Measurements from ENCODE around the gene NDUFA7. TPM values are rescaled to one million over a fixed set of nuclear protein-coding genes. Genes with fewer than 3 reads are reported as not detected.
A peak's percentile ranks its signal among the peaks of the same experiment; 100 is the strongest.

NDUFA7 gene
- total RNA-seq, 1 experiment from 2014 or later: 73.0 TPM

DNA sequence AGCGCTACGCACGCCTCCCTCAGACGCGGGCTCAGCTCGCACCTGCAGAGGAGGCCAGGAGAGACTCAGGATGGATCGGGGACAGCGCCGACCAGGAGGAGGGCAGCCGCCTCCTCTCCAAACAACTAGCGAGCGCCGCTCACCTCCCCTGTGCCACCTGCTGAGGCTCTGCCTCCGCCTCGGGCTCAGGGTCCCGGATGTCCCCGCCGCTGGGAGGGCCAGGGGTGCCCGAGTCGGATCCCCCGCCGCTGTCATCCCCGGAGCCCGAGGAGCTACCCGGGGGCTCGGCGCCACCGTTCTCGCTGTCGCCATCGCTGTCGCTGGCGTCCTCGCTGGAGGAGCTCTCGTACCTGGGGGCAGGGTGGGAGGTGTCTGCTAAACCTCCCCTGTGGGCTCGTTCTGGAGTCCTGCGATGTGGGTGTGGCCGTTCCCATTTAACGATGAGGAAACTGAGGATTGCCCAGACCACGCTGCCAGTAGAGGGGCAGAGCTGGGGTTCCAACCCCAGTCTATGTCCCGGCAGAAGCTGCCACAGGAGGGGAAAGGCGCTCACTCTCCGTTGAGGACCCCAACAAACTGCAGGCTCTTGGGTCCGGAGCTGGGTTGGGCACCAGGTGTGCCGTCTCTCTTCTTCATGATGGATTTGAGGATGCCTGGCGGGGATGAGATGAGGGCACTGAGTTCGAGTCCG is 12.7 kb upstream of the NDUFA7 start:
- H3K9me3 Mint-ChIP-seq: no peaks in the 10 kb centered on the region; a peak in 2 of 5 replicates
- H3K4me2 ChIP-seq (ENCODE audit: insufficient read depth, insufficient read length, low read length): peak overlapping the region; percentile 38
- H2AFZ ChIP-seq (ENCODE audit: low read length): no peak overlapping the region
- H2BK20ac ChIP-seq (ENCODE audit: low read depth, low read length, poor library complexity, severe bottlenecking): no peak overlapping the region
- H2BK120ac ChIP-seq (ENCODE audit: low read depth, low read length, poor library complexity, severe bottlenecking): no peak overlapping the region
- H3T11ph ChIP-seq (ENCODE audit: low read length): no peak overlapping the region
- H3K23ac ChIP-seq (ENCODE audit: insufficient read length, low read depth, low read length): no peak overlapping the region
- H3K27ac Mint-ChIP-seq: no peak overlapping the region
- no peak overlapping the region for H2AK5ac ChIP-seq (ENCODE audit: insufficient read length, low read length)
- no CpG with 5 or more reads among the region's 48 CpGs for WGBS (ENCODE audit: extremely low coverage, insufficient read length, low lambda C conversion rate)
- no peaks in the 10 kb centered on the region; the same call in 1 of the 2 replicates for H3K4me1 ChIP-seq (ENCODE audit: insufficient read depth, low read length)
- peaks cover 46% of the 10 kb centered on the region for H3K27me3 Mint-ChIP-seq (ENCODE audit: low read depth)
- no peak overlapping the region for H2BK5ac ChIP-seq (ENCODE audit: insufficient read length, low read length)
- no peak overlapping the region for H3K18ac ChIP-seq (ENCODE audit: insufficient read length, low read depth, low read length)
- H3K79me1 ChIP-seq (ENCODE audit: insufficient read depth, low read depth, low read length, poor library complexity, severe bottlenecking): no peaks in the 10 kb centered on the region
- peaks cover 10 to 12% of the 10 kb centered on the region in 2 experiments for H3K4me1 Mint-ChIP-seq
- no peaks in the 10 kb centered on the region for H3K9me3 ChIP-seq (ENCODE audit: control insufficient read depth, low read depth, low read length)
- no peaks in the 10 kb centered on the region for H4K20me1 ChIP-seq (ENCODE audit: control insufficient read depth, insufficient read depth, insufficient read length)
- no peak overlapping the region for H3K4ac ChIP-seq (ENCODE audit: low read depth, low read length)
- peaks cover 0 to 2% (median 0%) of the 10 kb centered on the region in 3 experiments; a peak in 2 of 7 replicates for H3K36me3 Mint-ChIP-seq (ENCODE audit: insufficient read depth in 1 of 3, low read depth in 3 of 3)
- peak; percentile 66 for DNase-seq
- no peak overlapping the region for H4K5ac ChIP-seq (ENCODE audit: insufficient read length, low read depth, low read length)
- H3K23me2 ChIP-seq (ENCODE audit: insufficient read length, low read depth, low read length, poor library complexity, severe bottlenecking): peaks cover 12% of the 10 kb centered on the region
- TF ChIP-seq, protein P1, sequence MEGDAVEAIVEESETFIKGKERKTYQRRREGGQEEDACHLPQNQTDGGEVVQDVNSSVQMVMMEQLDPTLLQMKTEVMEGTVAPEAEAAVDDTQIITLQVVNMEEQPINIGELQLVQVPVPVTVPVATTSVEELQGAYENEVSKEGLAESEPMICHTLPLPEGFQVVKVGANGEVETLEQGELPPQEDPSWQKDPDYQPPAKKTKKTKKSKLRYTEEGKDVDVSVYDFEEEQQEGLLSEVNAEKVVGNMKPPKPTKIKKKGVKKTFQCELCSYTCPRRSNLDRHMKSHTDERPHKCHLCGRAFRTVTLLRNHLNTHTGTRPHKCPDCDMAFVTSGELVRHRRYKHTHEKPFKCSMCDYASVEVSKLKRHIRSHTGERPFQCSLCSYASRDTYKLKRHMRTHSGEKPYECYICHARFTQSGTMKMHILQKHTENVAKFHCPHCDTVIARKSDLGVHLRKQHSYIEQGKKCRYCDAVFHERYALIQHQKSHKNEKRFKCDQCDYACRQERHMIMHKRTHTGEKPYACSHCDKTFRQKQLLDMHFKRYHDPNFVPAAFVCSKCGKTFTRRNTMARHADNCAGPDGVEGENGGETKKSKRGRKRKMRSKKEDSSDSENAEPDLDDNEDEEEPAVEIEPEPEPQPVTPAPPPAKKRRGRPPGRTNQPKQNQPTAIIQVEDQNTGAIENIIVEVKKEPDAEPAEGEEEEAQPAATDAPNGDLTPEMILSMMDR (conservative IDR thresholded peaks at IDR 0.05): no peak
- H4K8ac ChIP-seq (replicated peaks; ENCODE audit: insufficient read length, low read depth, low read length): no peak overlapping the region
- no peak overlapping the region; the same call in 1 of the 2 replicates for H3K14ac ChIP-seq (ENCODE audit: insufficient read depth, low read length)
- H4K91ac ChIP-seq (ENCODE audit: insufficient read length, low read depth, low read length): no peak overlapping the region
- H3K79me2 ChIP-seq (ENCODE audit: insufficient read depth, low read length): no peaks in the 10 kb centered on the region
- peak overlapping the region; percentile 59 to 81 for H3K4me3 Mint-ChIP-seq
- H3K56ac ChIP-seq (ENCODE audit: insufficient read length, low read depth, low read length): no peak overlapping the region
- no peak overlapping the region for H3K9ac ChIP-seq (ENCODE audit: extremely low read depth, insufficient read length, low read length)
- no peak overlapping the region for H2BK12ac ChIP-seq (ENCODE audit: insufficient read length, low read depth, low read length)
- H3K27me3 ChIP-seq (ENCODE audit: insufficient read depth, low read length): peaks cover 18% of the 10 kb centered on the region; the same call in 1 of the 2 replicates
- no peak overlapping the region for H3K27ac ChIP-seq (ENCODE audit: insufficient read length, low read depth, low read length)
- no peak overlapping the region for H2BK15ac ChIP-seq (ENCODE audit: low read depth, low read length)
